Endothelial cell of umbilical vein (primary cell): ENCODE measurements around the gene OSBPL5. TPM values are rescaled to one million over a fixed set of nuclear protein-coding genes. Genes with fewer than 3 reads are reported as not detected.

Experiments used
- BruUV-seq: library from RNA; stranded (reverse); fragments of 400-500 nt; replicated peaks from 2 replicates; lab custom pipeline; 2021; lab: Mats Ljungman, UMichigan
- CTCF ChIA-PET: fragments of 300-600, 350-600 bp; sonication (Branson Sonifier 250); formaldehyde crosslinking; loops from one replicate; lab custom pipeline; 2021; ENCODE audit warnings: antibody characterized with exemption, inconsistent platforms; lab: Charles Lee
- POLR2A ChIA-PET: fragments of 300-600, 350-600 bp; sonication (Branson Sonifier 250); formaldehyde crosslinking; loops from one replicate; lab custom pipeline; 2021; ENCODE audit warnings: antibody characterized with exemption, inconsistent platforms; lab: Charles Lee
- DNase-seq: peaks from one replicate; pipeline ENCODE4 v3.0.0-alpha.2; 2011; ENCODE audit warnings: low read depth, low spot score
- FAIRE-seq: peaks from 2 replicates; lab custom pipeline; 2011; peaks lifted over from hg19 to GRCh38; lab: Jason Lieb, UNC
- H2AFZ ChIP-seq: 2 replicates; pipeline ENCODE4 v1.6.0; 2012; ENCODE audit warnings: low read depth, low read length, control low read depth, inconsistent platforms
- H3K27ac ChIP-seq: 2 replicates; pipeline ENCODE4 v1.5.1; 2011; ENCODE audit warnings: low read depth, mild to moderate bottlenecking, control low read depth, low read length, moderate library complexity; ENCODE audit not compliant: insufficient read depth
- H3K27me3 ChIP-seq, 2 experiments: 2 replicates each; pipeline versions ENCODE4 v1.6.0 to v1.6.1; 2011; ENCODE audit warnings: low read length in 2 of 2, mixed read lengths in 1 of 2; ENCODE audit not compliant: control insufficient read depth in 2 of 2, insufficient read depth in 2 of 2
- H3K36me3 ChIP-seq, 2 experiments: 2 replicates in 1 of 2; 3 replicates in 1 of 2; pipeline ENCODE4 v1.5.1; 2011; ENCODE audit warnings: low read length in 2 of 2, mild to moderate bottlenecking in 1 of 2, moderate library complexity in 1 of 2; ENCODE audit not compliant: control insufficient read depth in 2 of 2, insufficient read depth in 2 of 2; ENCODE audit errors: extremely low read depth in 1 of 2
- H3K4me1 ChIP-seq: 3 replicates; pipeline ENCODE4 v1.5.1; 2011; ENCODE audit warnings: mild to moderate bottlenecking, low read length; ENCODE audit not compliant: control insufficient read depth, insufficient read depth; ENCODE audit errors: extremely low read depth
- H3K4me2 ChIP-seq: 2 replicates; pipeline ENCODE4 v1.6.1; 2011; ENCODE audit warnings: low read length, control low read depth, mixed read lengths; ENCODE audit not compliant: insufficient read depth
- H3K4me3 ChIP-seq, 3 experiments: fragments of 200-600 bp in 1 of 3; sonication (generic), shearing (Covaris generic) in 1 of 3; replicated peaks in 1 of 3; 2 replicates each; pipeline ENCODE4 v1.5.1; 2011 to 2016; ENCODE audit warnings: control low read depth in 3 of 3, low read length in 3 of 3, mild to moderate bottlenecking in 2 of 3, inconsistent platforms in 1 of 3, low read depth in 1 of 3, moderate library complexity in 1 of 3; ENCODE audit not compliant: insufficient read depth in 1 of 3
- H3K79me2 ChIP-seq: 2 replicates; pipeline ENCODE4 v1.6.0; 2012; ENCODE audit warnings: low read length, inconsistent platforms; ENCODE audit not compliant: control insufficient read depth, insufficient read depth
- H3K9ac ChIP-seq: replicated peaks from 2 replicates; pipeline ENCODE3; 2011; ENCODE audit warnings: low read length, control low read depth; ENCODE audit not compliant: insufficient read depth; ENCODE audit errors: extremely low read depth
- H3K9me1 ChIP-seq: replicated peaks from 3 replicates; pipeline ENCODE4 v1.6.0; 2011; ENCODE audit warnings: mild to moderate bottlenecking, low read length; ENCODE audit not compliant: control insufficient read depth, insufficient read depth; ENCODE audit errors: extremely low read depth
- H3K9me3 ChIP-seq: replicated peaks from 2 replicates; pipeline ENCODE4 v1.5.1; 2012; ENCODE audit warnings: low read length, inconsistent platforms; ENCODE audit not compliant: control insufficient read depth, insufficient read depth
- H4K20me1 ChIP-seq: replicated peaks from 2 replicates; pipeline ENCODE3; 2011; ENCODE audit warnings: mild to moderate bottlenecking, low read length; ENCODE audit not compliant: control insufficient read depth, insufficient read depth; ENCODE audit errors: extremely low read depth
- CTCF ChIP-seq, 2 donors: IDR thresholded peaks; 1 replicate in 1 of 2; 2 replicates in 1 of 2; pipeline ENCODE4 v1.5.1; 2011; ENCODE audit warnings: low read length in 2 of 2, mild to moderate bottlenecking in 2 of 2, moderate library complexity in 2 of 2, control low read depth in 1 of 2, inconsistent platforms in 1 of 2, low read depth in 1 of 2; ENCODE audit not compliant: insufficient read depth in 1 of 2; ENCODE audit errors: extremely low read depth in 1 of 2
- EZH2 ChIP-seq: IDR thresholded peaks from 2 replicates; pipeline ENCODE4 v1.6.1; 2012; ENCODE audit warnings: borderline replicate concordance, low read depth, mild to moderate bottlenecking, moderate library complexity, low read length, inconsistent platforms; ENCODE audit not compliant: severe bottlenecking
- FOS ChIP-seq: IDR thresholded peaks from 2 replicates; pipeline ENCODE4 v1.6.1; 2011; ENCODE audit warnings: mild to moderate bottlenecking, low read length, moderate library complexity, borderline replicate concordance; ENCODE audit not compliant: insufficient read depth
- GATA2 ChIP-seq: IDR thresholded peaks from 2 replicates; pipeline ENCODE4 v1.7.0; 2011; ENCODE audit warnings: low read depth, mild to moderate bottlenecking, moderate library complexity, mixed read lengths, low read length; ENCODE audit not compliant: insufficient read length, insufficient read depth
- JUN ChIP-seq: IDR thresholded peaks from 2 replicates; pipeline ENCODE4 v1.6.1; 2011; ENCODE audit warnings: borderline replicate concordance, low read depth; ENCODE audit not compliant: insufficient read length, insufficient read depth
- MAX ChIP-seq: IDR thresholded peaks from 2 replicates; pipeline ENCODE4 v1.6.1; 2011; ENCODE audit not compliant: insufficient read depth, insufficient read length
- MYC ChIP-seq: IDR thresholded peaks from one replicate; pipeline ENCODE4 v1.6.1; 2011; ENCODE audit warnings: mild to moderate bottlenecking, low read depth, low read length
- POLR2A ChIP-seq: IDR thresholded peaks from 2 replicates; pipeline ENCODE4 v1.6.1; 2012; ENCODE audit warnings: low read depth, mild to moderate bottlenecking, control low read depth, low read length
- POLR2AphosphoS5 ChIP-seq: IDR thresholded peaks from 2 replicates; pipeline ENCODE4 v1.6.1; 2012; ENCODE audit warnings: low read depth, mild to moderate bottlenecking, control low read depth, low read length, moderate library complexity; ENCODE audit not compliant: insufficient read depth
- dilution Hi-C: fragments of 300-500 bp; cut with MboI; formaldehyde crosslinking; loops from one replicate; pipeline ENCODE4 v1.15.0; 2019; ENCODE audit warnings: low sequenced_read_pairs; ENCODE audit not compliant: extremely low pct_ligation_motif_present
- intact Hi-C: fragments of 100-400 bp; cut with micrococcal nuclease; formaldehyde crosslinking; loops from one replicate; pipeline ENCODE4 v1.10.0; 2022
- polyA plus RNA-seq, 4 experiments: library from polyadenylated mRNA; depleted of rRNA in 3 of 4; stranded (reverse) in 3 of 4; unstranded in 1 of 4; fragments of >200 nt; gene quantifications; 2 replicates each; pipeline versions ENCODE4 v1.2.1 to v1.2.3, GENCODE V29; 2011 to 2012; ENCODE audit warnings: missing spikeins in 1 of 4
- total RNA-seq: library from RNA; stranded (reverse); gene quantifications from 2 replicates; pipeline ENCODE4 v1.2.3, GENCODE V29; 2021

The OSBPL5 gene
- total and polyA plus RNA-seq, 2 donors (not counting 3 experiments of a cell fraction or from before 2014, with no cell fraction given) = 8.7 to 37.7 TPM

GRCh38 chr11:3139481-3140290 lies 25.4 kb downstream of the OSBPL5 start:
- Histone ChIP-seq H3K9ac (no peak overlapping the region), H4K20me1 (no peaks in the 10 kb centered on the region), H3K9me3 (no peaks in the 10 kb centered on the region), H3K27ac (no peak overlapping the region), H3K9me1 (no peaks in the 10 kb centered on the region), H2AFZ (no peak overlapping the region), H3K36me3 (no peaks in the 10 kb centered on the region), H3K4me1 (no peaks in the 10 kb centered on the region), H3K4me2 (no peak overlapping the region), H3K4me3 (no peak overlapping the region), H3K79me2 (no peaks in the 10 kb centered on the region), H3K27me3 (no peaks in the 10 kb centered on the region)
- ChIA-PET POLR2A (no interaction called here), CTCF (interaction anchor here (0.9 to 2.0 kb wide), 2 partner anchors 16 to 56 kb away, joined by 3 to 5 read pairs; no protein-coding TSS in a partner anchor)
- DNase-seq (no peak), FAIRE-seq (no peak)
- BruUV-seq = no TSS peak
- TF ChIP-seq MYC (no peak), POLR2AphosphoS5 (no peak), JUN (no peak), POLR2A (no peak), FOS (no peak), CTCF (IDR thresholded peaks at IDR 0.05; ENCODE audit: extremely low read depth in 1 of 2, insufficient read depth in 1 of 2, low read depth in 1 of 2, low read length in 2 of 2) (no peak), EZH2 (no peak), GATA2 (no peak), MAX (no peak)
- dilution Hi-C loops (no loop called here), intact Hi-C loops (no loop called here)
